Caki2 (cell line): ENCODE results near the gene DGKQ. TPM values are rescaled to one million over a fixed set of nuclear protein-coding genes. Genes with fewer than 3 reads are reported as not detected.

Experiments used
- DNase-seq: peaks from one replicate; pipeline ENCODE4 v3.0.0-alpha.2; 2015; ENCODE audit warnings: low read depth
- in situ Hi-C: cut with HindIII; loops from 2 replicates; pipeline ENCODE4 v1.10.0; 2016; ENCODE audit warnings: low sequenced_read_pairs, low pct_unique_long_range_greater_than_20kb, mixed read lengths
- total RNA-seq: library from RNA; depleted of rRNA; stranded (reverse); fragments of >200 nt; shearing (Covaris generic); gene quantifications from 2 replicates; pipeline ENCODE4 v1.2.3, GENCODE V29; 2014; ENCODE audit warnings: low replicate concordance

Gene DGKQ
- total RNA-seq, 1 experiment from 2014 or later = 8.5 TPM

GRCh38 chr4:956531-957230 lies 16.7 kb downstream of the DGKQ start:
- in situ Hi-C loops = no loop called here

GRCh38 chr4:955931-956381 lies 17.4 kb downstream of the DGKQ start:
- DNase-seq = no peak
- in situ Hi-C loops = no loop called here

More at GRCh38 chr4:956531-957230, 16.7 kb downstream of the DGKQ start:
- DNase-seq = no peak

GRCh38 chr4:955161-955921 lies 18.0 kb downstream of the DGKQ start:
- no peak for DNase-seq
- in situ Hi-C loops = no loop called here

GRCh38 chr4:954211-955020 lies 19.0 kb downstream of the DGKQ start:
- in situ Hi-C loops = no loop called here
- DNase-seq = no peak

DNA sequence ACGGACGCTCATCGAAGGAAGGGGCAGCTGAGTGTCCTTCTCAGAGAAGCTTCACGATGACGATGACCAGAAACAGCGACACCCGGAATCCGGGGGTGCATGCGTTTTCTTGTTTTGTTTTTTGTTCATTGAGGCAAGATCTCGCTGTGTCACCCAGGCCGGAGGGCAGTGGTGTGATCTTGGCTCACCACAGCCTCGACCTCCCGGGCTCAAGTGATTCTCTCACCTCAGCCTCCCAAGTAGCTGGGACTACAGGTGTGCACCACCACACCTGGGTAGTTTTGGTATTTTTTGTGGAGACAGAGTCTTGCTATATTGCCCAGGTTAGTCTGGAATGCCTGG lies 19.8 kb downstream of the DGKQ start:
- no peak for DNase-seq
- in situ Hi-C loops = no loop called here

GRCh38 chr4:952881-953573 lies 20.3 kb downstream of the DGKQ start:
- in situ Hi-C loops = no loop called here
- no peak for DNase-seq

GRCh38 chr4:951594-952468 lies 21.5 kb downstream of the DGKQ start:
- in situ Hi-C loops = no loop called here
- DNase-seq = no peak

GRCh38 chr4:951186-951585 lies 22.2 kb downstream of the DGKQ start:
- DNase-seq = no peak
- in situ Hi-C loops = no loop called here

GRCh38 chr4:950136-951020 lies 23.0 kb downstream of the DGKQ start:
- no peak for DNase-seq
- in situ Hi-C loops = no loop called here

DNA sequence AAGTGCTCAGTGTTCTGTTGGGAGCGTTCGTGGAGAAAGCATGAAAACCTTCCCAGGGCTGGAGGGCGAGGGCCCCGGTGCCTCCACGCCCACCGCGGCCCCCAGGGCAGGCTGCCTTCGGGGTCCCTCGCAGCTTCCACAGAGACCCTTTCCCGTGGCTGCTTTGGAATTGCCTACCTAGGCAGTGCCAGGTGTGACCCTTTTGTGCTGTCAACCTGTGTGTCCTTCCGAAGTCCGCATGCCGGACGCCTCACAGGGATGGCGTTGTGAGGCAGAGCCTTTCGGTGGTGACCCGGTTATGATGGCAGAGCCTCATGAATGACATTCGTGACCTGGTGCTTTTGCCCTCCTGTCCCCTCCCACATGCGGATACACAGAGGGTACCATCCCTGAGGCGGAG lies 23.7 kb downstream of the DGKQ start:
- in situ Hi-C loops = no loop called here
- DNase-seq = no peak

DNA sequence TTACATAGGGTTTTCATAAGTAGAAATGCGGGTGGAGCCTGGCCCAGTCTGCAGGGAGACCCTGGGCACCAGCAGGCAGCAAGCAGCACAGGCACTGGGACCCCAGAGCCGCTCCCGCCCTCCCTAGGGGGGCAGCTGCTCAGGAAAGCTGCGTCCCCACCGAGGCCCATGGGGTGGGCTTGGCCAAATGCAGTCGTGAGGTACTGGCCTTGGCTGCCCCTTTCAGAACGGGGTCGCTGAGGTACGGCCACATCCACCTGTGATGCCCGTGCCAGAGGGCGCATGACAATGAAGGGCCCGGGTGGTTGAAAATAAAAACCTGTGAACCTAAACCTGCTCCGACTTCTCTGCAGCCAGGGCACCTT lies 24.5 kb downstream of the DGKQ start:
- no peak for DNase-seq
- in situ Hi-C loops = no loop called here

- DNase-seq = no peak
- in situ Hi-C loops = no loop called here
Observed at GRCh38 chr4:948101-948935, 25.1 kb downstream of the DGKQ start.

DNA sequence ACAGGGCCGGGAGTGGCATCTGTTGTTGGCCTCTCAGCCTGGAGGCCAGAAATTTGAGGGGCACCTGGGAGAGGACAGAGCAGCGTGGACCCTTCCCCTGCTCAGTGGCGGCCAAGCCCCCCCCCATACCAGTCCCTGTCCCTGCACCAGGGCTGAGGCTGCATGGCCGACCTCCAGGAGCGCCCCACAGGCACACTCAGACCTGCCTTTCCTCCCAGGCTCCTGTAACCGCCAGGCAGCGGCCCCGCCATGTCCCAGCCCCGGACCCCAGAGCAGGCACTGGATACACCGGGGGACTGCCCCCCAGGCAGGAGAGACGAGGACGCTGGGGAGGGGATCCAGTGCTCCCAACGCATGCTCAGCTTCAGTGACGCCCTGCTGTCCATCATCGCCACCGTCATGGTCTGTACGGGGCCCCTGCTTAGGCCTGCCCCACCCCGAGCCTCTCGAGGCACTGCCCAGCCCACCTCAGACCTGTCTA lies 25.8 kb downstream of the DGKQ start:
- DNase-seq = no peak
- in situ Hi-C loops = no loop called here

GRCh38 chr4:946517-947471 lies 26.6 kb downstream of the DGKQ start:
- in situ Hi-C loops = no loop called here
- no peak for DNase-seq

DNA sequence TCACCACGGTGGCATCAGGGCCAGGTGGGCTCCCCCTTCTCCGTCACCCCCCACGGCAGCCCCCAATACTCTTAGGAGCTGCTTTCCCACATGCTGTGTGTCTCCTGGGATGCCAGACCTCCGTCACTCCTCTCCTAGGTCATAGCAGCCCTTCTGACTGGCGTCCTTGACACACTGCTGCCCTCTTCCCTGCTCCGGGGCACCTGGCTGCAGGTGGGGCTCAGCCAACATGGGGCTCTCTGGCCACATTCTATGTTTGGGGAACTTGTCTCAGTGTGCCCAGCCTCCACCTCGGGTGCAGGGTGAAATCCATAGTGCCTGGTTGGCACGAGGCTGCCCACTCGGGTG lies 27.3 kb downstream of the DGKQ start:
- DNase-seq = no peak
- in situ Hi-C loops = no loop called here
